Fibroblast of villous mesenchyme (primary cell): ENCODE data around the gene HOXC4. TPM values are rescaled to one million over a fixed set of nuclear protein-coding genes. Genes with fewer than 3 reads are reported as not detected.

Experiments used
- DNase-seq: peaks from one replicate; pipeline ENCODE4 v3.0.0-alpha.2; 2010; ENCODE audit warnings: low read depth
- H3K4me3 ChIP-seq: 2 replicates; pipeline ENCODE4 v1.5.1; 2011; ENCODE audit warnings: low read depth, mild to moderate bottlenecking, low read length
- CTCF ChIP-seq: IDR thresholded peaks from 2 replicates; pipeline ENCODE4 v1.5.1; 2012; ENCODE audit warnings: low read depth, mild to moderate bottlenecking, low read length; ENCODE audit not compliant: insufficient read depth
- total RNA-seq: library from RNA; depleted of rRNA; stranded (reverse); fragments of >200 nt; gene quantifications from 2 replicates; pipeline ENCODE4 v1.2.3, GENCODE V29; 2012

Gene HOXC4
- total RNA-seq, 1 donor, result under 0.01 TPM

GRCh38 chr12:54033106-54033979 lies 20.3 kb upstream of the HOXC4 start:
- no peak for TF ChIP-seq CTCF
- peak overlapping the region; percentile 51 for H3K4me3 ChIP-seq
- DNase-seq, result peak; percentile 88

- H3K4me3 ChIP-seq, result peak overlapping the region; percentile 51
- no peak for TF ChIP-seq CTCF
- DNase-seq, result no peak
Observed at GRCh38 chr12:54033980-54034784, 19.5 kb upstream of the HOXC4 start.

GRCh38 chr12:54034785-54035310 lies 18.8 kb upstream of the HOXC4 start:
- TF ChIP-seq CTCF, result no peak
- DNase-seq, result no peak
- no peak overlapping the region for H3K4me3 ChIP-seq

- TF ChIP-seq CTCF, result no peak
- no peak for DNase-seq
Observed at GRCh38 chr12:54035568-54036264, 17.9 kb upstream of the HOXC4 start.

GRCh38 chr12:54036620-54037359 lies 16.8 kb upstream of the HOXC4 start:
- no peak for DNase-seq

More at GRCh38 chr12:54035568-54036264, 17.9 kb upstream of the HOXC4 start:
- no peak overlapping the region for H3K4me3 ChIP-seq

More at GRCh38 chr12:54036620-54037359, 16.8 kb upstream of the HOXC4 start:
- H3K4me3 ChIP-seq, result no peak overlapping the region
- TF ChIP-seq CTCF, result no peak
